Large intestine (tissue), 1 donor: ENCODE data around the gene PEX10. TPM values are rescaled to one million over a fixed set of nuclear protein-coding genes. Genes with fewer than 3 reads are reported as not detected.

Experiments used
- polyA plus RNA-seq: library from polyadenylated mRNA; unstranded; fragments of 120-200 nt; gene quantifications from one replicate; pipeline ENCODE4 v1.2.1, GENCODE V29; 2013

Gene PEX10
- polyA plus RNA-seq, 1 donor, result 20.5 TPM

Other genes with a start within 250 kb of the PEX10 start
- gene FAAP20, start 217.8 kb downstream of the PEX10 start, polyA plus RNA-seq, result 59.6 TPM
- 46.1 TPM for gene SKI, start 184.2 kb downstream of the PEX10 start, polyA plus RNA-seq
- gene MORN1, start 21.0 kb downstream of the PEX10 start, polyA plus RNA-seq, result 10.3 TPM
- 139 TPM for gene RER1, start 20.7 kb downstream of the PEX10 start, polyA plus RNA-seq
- gene PLCH2, start 63.7 kb upstream of the PEX10 start, polyA plus RNA-seq, result 5.0 TPM
- gene PANK4, start 114.0 kb upstream of the PEX10 start, polyA plus RNA-seq, result 20.7 TPM
- 0.31 TPM for gene HES5, start 117.7 kb upstream of the PEX10 start, polyA plus RNA-seq
- 318 TPM for gene TNFRSF14, start 143.8 kb upstream of the PEX10 start, polyA plus RNA-seq
- gene PRXL2B, start 174.2 kb upstream of the PEX10 start, polyA plus RNA-seq, result 120 TPM
- gene MMEL1, start 220.5 kb upstream of the PEX10 start, polyA plus RNA-seq, result 14.3 TPM